ENCODE data around the gene PTPRC.
A peak's percentile ranks its signal among the peaks of the same experiment; 100 is the strongest.

PTPRC gene

GRCh38 chr1:198771563-198772153 lies 132.8 kb downstream of the PTPRC start:
- no peak for DNase-seq

GRCh38 chr1:198772626-198773025 lies 133.8 kb downstream of the PTPRC start:
- no peak for DNase-seq

GRCh38 chr1:198773030-198773429 lies 134.2 kb downstream of the PTPRC start:
- DNase-seq, result no peak

- DNase-seq, result no peak
These were observed 134.7 kb downstream of the PTPRC start for GRCh38 chr1:198773523-198773922.

- DNase-seq, result no peak
These were observed 135.6 kb downstream of the PTPRC start for GRCh38 chr1:198774421-198774820.

GRCh38 chr1:198775606-198776005 lies 136.8 kb downstream of the PTPRC start:
- no peak for DNase-seq

- peak in 7 of 14 donors; percentile 8 to 43 (median 16) for DNase-seq
These were observed 137.8 kb downstream of the PTPRC start for GRCh38 chr1:198776602-198777029.

- DNase-seq, result no peak
These were observed 139.2 kb downstream of the PTPRC start for GRCh38 chr1:198778049-198778448.

GRCh38 chr1:198780376-198780775 lies 141.5 kb downstream of the PTPRC start:
- DNase-seq, result no peak

GRCh38 chr1:198788561-198789064 lies 149.8 kb downstream of the PTPRC start:
- DNase-seq, result no peak

GRCh38 chr1:198793714-198794113 lies 154.9 kb downstream of the PTPRC start:
- DNase-seq, result no peak

- DNase-seq, result no peak
These were observed 155.7 kb downstream of the PTPRC start for GRCh38 chr1:198794498-198794897.

- no peak for DNase-seq
These were observed 158.8 kb downstream of the PTPRC start for GRCh38 chr1:198797656-198798055.

- no peak for DNase-seq
These were observed 160.1 kb downstream of the PTPRC start for GRCh38 chr1:198798923-198799386.

GRCh38 chr1:198805498-198806151 lies 166.8 kb downstream of the PTPRC start:
- no peak for DNase-seq

- no peak for DNase-seq
These were observed 168.0 kb downstream of the PTPRC start for GRCh38 chr1:198806861-198807260.

All from C1 segment of cervical spinal cord (tissue), 14 donors.